GM18520 (cell line): Measurements from ENCODE around the gene MYL12A.

Experiments
- ATAC-seq: cut with Tn5 transposase; IDR thresholded peaks from one replicate; pipeline ENCODE4 v1.9.1; 2021; ENCODE audit not compliant: unreplicated experiment

The MYL12A gene

DNA sequence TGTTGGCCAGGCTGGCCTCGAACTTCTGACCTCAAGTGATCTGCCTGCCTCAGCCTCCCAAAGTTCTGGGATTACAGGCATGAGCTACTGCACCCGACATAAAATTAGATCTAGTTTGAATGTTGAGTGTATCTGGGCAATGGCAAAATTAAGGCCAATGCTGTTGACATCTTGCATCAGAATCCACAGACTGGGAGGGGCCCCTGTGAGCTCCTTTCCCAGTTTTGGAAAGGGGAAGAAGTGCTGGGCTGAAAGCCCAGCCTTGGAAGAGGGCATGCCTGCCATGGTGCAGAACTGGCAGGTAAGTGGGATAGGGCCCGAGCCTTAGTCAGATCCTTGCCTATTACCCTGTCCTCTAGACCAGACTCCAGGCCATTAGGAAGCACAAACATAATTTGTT, 23.4 kb upstream of the MYL12A start:
- no peak for ATAC-seq

DNA sequence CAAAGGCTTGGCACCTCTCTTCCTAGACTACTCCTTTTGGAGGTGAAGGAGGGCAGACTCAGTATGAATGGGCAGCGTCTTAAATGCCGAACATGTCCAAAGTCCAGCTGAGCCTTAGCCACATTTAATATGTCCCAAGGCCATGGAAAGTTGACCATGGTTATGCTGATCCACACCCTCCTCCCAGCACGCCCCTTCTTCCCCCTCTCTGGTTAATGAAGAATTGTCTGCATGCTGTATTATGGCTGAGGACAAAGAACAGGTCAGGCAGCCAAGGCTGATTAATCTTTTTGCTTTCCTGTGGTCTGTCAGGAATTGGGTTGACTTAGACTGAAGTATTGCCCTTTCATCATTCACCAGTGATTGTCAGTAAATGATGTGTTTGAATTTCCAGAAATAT, 22.0 kb upstream of the MYL12A start:
- no peak for ATAC-seq

DNA sequence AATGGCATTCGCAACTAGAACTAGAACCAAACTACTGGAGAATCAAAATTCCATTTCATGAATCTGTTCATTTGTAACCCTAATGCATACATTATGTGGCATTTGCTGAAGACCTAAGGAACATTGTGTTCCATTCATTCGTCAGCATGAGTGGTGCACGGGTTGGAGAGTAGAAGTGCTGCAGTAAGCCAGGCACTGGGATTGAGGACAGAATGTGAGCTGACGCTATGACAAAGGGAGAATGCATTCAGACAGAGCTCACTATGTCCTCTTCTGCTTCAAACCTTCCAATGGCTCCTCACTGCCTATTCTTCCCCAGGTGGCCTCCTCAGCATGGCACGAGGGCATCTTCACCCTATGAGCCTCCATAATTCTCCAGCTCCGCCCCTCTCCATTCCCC, 21.6 kb upstream of the MYL12A start:
- ATAC-seq: no peak

DNA sequence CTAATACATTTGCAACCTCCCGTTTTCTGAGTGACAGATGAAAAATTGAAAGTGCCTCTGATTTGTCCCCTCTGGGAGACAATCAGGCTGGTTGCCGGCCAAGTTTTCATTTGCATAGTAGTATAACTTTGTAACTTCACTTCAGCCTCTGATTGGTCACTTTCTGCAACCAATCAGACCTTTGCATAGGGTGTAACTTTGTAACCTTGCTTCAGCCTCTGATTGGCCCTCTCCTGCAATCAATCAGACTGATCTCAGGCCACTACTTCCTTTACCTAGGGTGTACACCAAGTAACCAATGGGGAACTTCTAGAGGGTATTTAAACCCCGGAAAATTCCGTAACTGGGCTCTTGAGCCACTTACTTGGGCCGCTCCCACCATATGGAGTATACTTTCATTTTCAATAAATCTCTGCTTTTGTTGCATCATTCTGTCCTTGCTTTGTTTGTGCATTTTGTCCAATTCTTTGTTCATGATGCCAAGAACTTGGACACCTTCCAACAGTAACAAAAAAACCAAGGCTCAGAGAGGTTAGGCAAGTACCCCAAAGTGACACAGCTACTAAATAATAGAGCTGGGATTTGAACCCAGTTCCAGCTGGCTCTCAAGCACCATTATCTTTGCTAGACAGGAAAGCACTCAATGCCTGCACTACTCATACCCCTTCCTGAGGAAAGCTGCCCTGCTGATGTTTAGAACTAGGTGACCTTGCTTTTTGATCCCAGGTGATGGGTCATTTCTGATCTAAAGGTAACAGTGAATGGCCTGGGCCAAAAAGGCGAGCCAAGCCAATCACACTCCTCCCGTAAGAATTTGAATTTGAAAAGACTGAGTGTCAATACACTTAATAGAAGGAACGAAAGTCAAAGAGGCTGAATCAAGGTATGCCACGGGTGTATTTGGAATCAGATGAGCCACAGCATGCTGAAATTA, 16.9 kb upstream of the MYL12A start:
- ATAC-seq: no peak

DNA sequence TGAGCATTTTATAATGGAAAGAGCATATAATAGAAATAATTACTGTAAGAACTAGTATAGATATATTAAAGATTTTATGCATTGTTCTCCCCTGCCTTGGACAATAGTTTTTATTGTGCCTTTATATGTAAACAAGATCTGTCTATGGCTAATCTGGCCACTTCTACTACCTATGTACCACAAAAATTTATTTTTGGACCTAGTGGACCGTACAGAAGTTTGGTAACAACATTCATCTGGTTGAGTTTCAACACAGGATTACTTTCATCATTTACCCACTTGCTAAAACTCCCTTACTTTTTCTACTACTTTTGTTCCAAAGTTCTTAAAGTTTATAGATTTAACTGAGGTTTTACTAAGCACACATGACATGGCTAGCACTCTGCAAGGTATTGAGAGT, 14.6 kb upstream of the MYL12A start:
- ATAC-seq: no peak

DNA sequence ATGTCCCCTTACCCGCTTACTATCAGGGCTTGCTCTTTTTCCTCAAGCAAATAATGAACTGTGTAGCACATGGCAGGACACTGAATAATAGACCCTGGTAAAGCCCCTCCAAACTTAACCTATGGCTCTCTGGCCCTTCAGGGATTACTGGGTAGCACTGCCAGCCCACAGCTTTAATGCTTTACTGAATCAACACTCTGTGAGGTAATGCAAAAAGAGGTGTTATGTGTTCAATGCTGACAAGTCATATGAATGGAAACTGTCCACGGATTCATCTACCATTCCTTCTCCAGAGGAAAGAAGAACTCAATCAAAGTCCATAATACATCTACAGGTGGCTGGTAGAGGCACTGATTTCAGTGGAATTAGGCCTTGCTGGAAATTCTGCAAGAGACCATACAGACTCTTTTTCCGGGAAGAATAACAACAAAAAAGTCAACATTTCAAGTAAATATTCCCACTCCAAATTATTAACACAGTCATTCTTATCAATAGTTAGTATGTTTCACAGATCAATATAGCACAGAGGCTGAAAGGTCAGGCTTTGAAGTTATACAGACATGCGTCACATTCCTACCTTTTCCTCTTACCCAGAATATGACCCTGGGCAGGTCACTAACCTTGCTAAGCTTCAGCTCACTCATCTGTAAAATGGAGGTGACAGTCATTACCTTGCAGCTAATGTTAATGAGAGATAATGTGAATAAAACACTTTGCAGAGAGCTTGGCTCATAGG, 14.0 kb upstream of the MYL12A start:
- ATAC-seq: no peak

DNA sequence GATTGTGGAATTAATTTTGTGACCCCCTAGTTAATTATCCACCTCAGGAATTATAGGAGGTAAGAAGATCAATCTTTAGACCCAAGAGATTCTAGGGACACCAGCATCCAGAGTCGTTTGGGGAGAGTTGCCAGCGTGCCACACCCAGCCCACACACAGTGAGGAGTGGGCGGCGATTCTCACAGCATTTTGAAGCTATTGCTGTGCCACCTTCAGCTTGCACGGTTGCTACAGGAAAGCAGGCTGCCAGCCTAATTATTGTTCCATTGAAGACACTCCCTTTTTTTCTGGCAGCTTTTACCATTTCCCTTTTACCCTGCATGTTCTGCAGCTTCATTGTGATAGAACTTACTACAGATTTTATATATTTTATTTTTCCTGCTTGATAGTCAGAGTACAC, 13.1 kb upstream of the MYL12A start:
- no peak for ATAC-seq

DNA sequence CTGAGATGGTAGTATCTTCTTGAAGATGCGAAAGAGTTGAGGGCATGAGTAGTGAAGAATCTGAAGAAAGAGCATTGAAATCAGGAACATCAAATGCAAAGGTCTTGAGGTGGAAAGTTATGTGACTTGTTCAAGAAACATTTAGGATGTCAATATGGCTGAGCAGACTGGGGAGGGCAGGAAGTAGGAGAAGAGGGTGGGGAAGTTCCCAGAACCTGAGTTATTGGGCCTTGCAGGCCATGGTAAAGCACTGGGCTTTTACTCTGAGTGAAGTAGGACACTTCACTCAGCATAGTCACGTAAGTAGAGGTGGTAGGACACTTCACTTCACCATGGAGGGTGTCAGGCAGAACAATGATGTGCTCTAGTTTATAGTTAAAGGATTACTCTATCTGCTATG, 11.8 kb upstream of the MYL12A start:
- ATAC-seq: no peak

DNA sequence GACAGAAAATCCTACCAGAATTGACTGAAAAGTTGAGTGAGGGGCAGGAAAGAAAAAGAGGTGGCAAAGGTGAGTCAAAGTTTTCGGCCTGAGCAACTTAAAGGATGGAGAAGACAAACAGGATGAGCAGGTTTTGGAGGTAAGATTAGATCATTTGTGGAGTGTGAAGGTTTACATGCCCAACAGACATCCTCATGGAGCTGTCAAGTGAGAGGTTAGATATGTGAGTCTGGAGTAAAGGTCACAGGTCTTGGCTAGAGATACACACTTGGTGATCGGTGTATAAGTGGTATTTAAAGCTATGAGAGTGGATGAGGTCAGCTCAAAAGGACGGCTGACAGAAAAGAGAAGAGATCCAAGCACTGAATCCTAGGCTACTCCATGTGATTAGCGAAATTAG, 11.1 kb upstream of the MYL12A start:
- ATAC-seq: no peak

DNA sequence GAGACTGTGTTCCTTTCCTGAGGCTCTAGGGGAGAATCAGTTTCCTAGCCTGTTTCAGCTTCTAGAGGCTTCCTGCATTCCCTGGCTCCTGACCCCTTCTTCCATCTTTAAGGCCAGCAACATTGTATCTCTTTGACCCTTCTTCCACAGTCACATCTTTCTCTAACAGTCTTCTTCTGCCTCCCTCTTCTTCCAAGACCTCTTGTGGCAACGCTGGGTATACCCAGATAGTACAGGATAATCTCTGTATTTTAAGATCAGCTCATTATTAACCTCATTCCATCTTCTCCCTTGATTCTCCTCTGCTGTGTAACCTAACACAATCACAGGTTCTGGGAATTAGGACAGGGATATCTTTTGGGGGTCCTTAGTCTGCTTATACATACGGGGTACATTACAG, 8.9 kb upstream of the MYL12A start:
- no peak for ATAC-seq

DNA sequence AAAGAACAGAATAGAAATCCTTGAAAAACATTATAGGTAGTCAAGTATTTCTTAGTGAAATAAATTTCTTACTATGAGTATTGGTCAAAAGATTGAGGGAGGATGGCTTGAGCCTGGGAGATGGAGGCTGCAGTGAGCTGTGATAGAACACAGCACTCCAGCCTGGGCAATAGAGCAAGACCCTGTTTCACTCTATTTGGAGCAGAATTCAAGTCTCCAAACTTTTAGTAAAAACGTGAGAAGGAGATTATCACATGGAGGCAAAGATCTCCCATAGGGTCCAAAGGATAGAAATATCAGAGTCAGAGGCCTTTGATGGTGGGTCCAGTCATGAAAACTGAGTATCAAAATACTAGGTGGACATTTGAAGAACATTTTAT, 2.4 kb upstream of the MYL12A start:
- ATAC-seq: no peak

DNA sequence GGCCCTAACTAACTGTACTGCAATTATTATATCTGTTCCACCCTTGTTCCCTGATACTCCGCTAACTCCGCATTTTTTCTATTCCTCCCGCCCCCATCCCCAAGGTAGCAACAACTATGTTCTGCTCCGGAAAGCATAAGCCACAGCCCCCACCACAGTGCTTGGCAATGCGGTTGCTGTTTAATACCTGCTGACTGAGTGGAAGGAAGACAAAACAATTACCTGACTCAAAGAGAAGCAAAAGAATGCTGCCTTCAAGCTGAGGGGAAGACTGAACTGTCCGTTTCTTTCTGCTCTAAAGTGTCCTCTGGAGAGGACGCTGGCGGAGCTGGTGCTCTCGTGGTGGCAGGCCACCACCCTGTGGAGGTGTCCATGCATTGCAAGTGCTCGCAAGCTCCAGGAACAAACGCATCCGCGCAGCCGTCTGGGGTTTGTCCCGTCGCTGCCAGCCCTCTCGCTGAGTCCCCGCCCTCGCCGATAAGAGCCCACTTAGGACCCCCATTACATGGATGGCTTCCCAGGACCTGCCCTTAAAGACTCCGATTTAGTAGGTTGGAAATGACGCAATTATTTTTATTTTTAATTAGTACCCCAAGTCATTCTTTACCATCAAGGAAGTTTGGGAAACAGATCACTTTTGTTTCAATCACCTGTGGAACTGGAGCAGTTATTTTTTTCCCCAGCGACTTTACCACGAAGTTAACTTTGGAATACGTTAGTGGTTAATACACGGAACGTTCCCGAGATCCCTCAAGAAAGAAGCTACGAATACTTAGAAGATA, 1.6 kb upstream of the MYL12A start:
- peak; percentile 53 for ATAC-seq

DNA sequence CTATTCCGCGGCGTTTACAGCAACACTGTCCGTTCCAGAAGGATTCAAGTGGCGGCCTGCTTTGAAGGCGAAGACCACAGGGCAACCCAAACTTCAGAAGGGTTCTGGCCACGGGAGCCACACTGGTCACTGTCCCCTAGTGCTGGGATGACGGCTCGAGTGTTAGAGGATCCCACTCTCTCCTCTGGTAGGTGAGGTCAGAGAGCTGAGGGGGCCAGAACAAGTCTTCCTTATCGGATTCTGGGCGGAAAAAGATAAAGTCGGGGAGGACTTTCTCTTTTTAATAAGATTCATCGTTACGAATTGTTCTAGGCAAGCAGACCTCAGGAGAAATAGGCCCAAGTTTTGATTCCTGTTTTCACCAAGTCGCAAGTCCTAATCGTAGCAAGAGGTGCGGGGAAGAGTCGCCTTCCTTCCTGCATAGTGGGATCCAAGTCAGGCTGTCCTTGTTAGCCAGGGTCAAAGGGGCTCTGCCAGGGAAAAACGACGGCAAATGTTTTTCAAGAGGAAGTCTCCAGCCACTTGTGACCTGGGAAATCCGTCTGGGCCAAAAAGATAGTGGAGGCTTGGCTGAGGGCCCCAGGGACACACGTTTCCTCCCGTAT, 864 bp upstream of the MYL12A start:
- ATAC-seq: no peak

DNA sequence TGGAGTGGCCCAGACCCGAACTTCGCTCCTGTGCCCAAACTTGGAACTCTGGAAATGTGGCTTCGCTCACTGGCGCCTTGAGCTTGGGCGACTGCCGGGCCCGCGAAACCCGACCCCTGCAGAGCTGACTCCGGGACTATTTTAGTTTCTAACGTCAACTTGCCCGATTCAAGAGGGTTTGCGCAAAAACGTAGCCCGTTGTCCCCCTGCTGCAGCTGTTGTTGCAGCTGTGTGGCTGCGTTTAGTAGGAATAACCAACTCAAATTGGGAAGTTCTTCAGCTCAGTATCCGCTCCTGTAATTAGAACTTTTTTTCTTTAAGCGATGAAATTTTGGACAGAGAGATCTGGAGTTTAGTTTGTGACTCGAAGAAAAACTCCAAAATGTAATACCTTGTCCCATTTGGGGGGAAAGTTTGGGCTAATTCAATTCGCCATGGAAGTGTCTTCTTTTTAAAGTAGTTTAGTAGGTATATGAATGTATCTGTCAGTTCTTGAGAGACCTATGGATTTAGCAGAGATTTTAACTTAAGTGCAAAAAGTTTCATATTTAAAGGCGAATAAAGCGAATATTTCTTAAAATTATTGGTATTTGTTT, 559 bp downstream of the MYL12A start:
- ATAC-seq: no peak

DNA sequence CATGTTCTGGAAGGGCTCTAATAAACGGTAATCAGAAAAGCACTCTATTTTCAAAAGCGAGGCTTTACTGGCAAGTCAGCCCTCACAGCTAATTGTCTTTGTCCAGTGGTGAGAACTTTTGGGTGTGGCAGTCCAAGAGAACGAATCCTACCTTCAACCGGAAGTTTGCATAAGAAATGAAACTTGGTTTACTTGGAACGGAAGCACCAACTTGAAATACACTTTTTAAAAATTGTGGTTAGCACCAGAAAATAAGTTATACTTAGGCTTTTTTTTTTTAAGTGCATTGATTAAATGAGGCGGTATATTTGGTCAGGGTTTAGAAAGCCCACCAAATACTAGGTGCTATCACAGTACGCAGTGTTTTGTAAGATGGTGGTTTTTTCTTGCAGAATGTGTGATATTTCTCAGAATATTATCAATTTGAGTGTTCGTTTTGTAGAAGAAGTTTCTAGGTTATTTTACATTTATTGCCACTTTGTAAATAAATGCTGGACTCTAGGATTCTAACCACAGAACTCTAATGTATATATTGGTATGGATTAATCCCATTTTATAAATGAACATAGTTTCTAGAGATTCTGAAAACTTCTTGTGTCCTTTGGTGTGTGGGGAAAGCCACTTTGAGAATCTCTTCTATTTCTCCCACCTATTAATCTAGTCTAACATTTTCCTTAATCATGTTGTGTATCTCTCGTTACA, 1.2 kb downstream of the MYL12A start:
- no peak for ATAC-seq

DNA sequence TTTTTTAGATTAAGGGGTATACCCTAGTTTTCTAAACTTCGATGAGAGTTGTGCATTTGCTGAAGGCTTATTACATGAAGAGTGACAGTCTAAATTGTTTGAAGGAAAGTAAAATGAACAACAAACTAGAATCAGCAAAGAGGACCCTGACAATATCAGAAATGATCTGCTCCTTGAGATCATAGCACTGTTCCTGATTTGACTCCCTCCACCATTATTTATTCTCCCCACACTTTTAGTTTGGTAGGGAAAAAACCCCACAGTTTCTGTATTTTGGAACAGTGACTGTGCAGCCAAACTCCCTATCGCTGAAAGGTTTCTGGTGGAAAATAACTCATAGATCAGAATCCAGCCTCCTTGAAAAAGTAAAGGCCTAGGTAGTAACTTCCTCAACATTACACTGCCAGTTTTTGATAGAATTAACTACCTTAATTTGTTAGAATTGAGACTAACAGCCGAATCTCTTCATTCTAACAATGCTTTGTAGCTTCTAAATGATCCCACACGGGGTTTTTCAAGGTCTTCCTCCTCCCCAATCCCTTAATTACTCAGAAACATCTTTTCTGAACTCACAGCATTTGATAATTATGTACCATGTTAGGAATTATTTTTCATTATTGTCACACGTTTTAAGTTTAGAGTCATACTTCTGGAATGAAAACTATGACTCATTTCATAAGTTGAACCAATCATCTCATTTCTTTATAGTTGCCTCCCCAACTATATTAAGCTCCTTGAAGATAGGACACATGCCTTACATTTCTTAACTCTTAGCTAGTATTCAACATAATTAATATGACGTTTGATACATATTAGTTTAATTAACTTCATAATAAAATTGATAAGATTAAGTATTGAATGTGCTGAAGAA, 2.9 kb downstream of the MYL12A start:
- ATAC-seq: no peak

DNA sequence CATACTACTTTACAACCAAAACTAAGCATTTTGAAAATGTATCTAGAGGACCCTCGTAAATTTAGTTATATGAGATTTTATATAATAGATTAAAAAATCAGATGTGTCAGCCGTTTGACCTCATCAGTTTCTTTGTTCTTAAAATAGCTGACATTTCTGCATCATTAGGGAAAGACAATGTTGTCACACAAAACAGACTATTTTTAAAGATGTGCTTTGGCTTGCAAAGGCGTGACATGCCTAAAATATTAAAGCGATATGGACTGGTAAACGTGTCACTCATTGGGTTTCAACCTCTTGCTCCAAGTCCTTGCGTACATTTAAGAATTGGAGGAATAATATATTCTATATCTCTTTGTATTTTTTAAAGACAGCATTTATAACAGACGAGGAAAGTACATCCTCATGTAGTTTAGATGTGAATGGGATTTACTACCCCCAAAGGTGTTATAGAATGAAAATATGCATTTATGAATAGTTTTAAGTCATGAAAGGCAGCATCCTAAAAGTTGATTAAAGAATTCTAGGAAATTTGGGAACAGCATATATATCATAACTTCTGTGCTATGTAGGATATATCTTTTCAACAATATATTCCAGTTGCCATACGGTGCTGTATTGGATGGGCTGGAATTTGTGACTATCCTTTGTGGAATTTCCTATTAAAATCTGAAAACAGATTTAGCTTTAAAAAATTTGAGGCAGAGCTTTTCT, 3.8 kb downstream of the MYL12A start:
- ATAC-seq: no peak

DNA sequence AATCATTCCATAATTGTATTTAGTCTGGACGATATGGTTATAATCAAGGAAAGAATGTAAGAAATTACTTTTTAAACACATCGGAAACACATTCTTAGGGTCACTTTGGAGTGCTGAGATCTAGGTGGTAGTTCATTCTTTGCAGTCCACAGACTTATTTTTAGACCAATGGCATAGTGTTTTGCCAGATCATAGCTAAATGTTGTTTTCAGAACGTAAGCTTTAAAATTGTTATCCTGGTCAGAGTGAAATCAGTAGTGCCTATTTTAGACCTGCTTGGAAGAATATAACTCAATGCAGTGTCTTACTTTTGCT, 4.3 kb downstream of the MYL12A start:
- ATAC-seq: no peak

DNA sequence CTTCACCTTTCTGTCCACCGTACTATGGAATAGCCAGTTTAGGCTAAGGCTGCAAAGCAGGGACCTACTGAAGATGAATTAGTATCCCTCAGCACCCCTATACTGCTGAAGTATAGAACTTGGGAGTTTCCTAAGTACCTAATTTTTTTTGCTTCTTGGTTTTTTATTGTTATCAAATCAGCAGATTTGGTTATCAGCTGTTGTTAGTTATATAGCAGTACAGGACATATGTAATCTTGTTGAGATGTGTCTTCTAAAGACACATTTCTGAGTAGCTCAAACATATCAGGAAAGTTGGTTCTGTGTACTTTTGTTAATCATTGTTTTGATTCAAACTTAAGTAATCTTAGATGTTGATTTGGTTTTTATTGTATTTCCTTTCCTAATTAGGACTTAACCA, 5.2 kb downstream of the MYL12A start:
- no peak for ATAC-seq
